ENCODE data around the gene HBP1. TPM values are rescaled to one million over a fixed set of nuclear protein-coding genes. Genes with fewer than 3 reads are reported as not detected.
"Not testable (repeated sequence)": the region's sequence is repeated elsewhere in the genome, so short reads cannot be mapped to it uniquely, and the experiment has no call there.

Gene HBP1
- total RNA-seq, 1 experiment from 2014 or later = 30.2 TPM

GRCh38 chr7:107130487-107131220 lies 38.1 kb upstream of the HBP1 start:
- no peak for DNase-seq (ENCODE audit: unreplicated experiment)
- CTCF ChIA-PET = interaction anchor here (1.1 to 1.6 kb wide), 3 partner anchors 16 to 337 kb away, joined by 3 to 6 read pairs (median 5); no protein-coding TSS in a partner anchor
- TF ChIP-seq CTCF (IDR thresholded peaks at IDR 0.05; ENCODE audit: unreplicated experiment) = no peak
- no peaks in the 10 kb centered on the region for H3K4me1 Mint-ChIP-seq (ENCODE audit: insufficient read depth, unreplicated experiment)
- POLR2A ChIA-PET = interaction anchor here (1.0 kb wide), 1 partner anchor 12 kb away, joined by 4 read pairs; no protein-coding TSS in a partner anchor
- H3K4me3 Mint-ChIP-seq (ENCODE audit: unreplicated experiment) = no peak overlapping the region
- no peak overlapping the region for H3K27ac Mint-ChIP-seq (ENCODE audit: low read depth, unreplicated experiment)
- peaks cover 69% of the 10 kb centered on the region for H3K27me3 Mint-ChIP-seq (ENCODE audit: insufficient read depth, unreplicated experiment)
- intact Hi-C loops (cut with micrococcal nuclease) = no loop called here
- H3K36me3 Mint-ChIP-seq (ENCODE audit: insufficient read depth, unreplicated experiment) = no peaks in the 10 kb centered on the region
- H3K9me3 Mint-ChIP-seq (ENCODE audit: unreplicated experiment) = no peaks in the 10 kb centered on the region
- BruUV-seq (replicated peaks) = no TSS peak

GRCh38 chr7:107133396-107133795 lies 35.4 kb upstream of the HBP1 start:
- no peaks in the 10 kb centered on the region for H3K9me3 Mint-ChIP-seq (ENCODE audit: unreplicated experiment)
- no peaks in the 10 kb centered on the region for H3K4me1 Mint-ChIP-seq (ENCODE audit: insufficient read depth, unreplicated experiment)
- H3K4me3 Mint-ChIP-seq (ENCODE audit: unreplicated experiment) = no peak overlapping the region
- ChIA-PET CTCF (interaction anchor here (1.7 to 2.3 kb wide), 2 partner anchors 14 to 15 kb away, joined by 6 to 9 read pairs; no protein-coding TSS in a partner anchor), POLR2A (no interaction called here)
- no peak for TF ChIP-seq CTCF (IDR thresholded peaks at IDR 0.05; ENCODE audit: unreplicated experiment)
- intact Hi-C loops (cut with micrococcal nuclease) = no loop called here
- peaks cover 74% of the 10 kb centered on the region for H3K27me3 Mint-ChIP-seq (ENCODE audit: insufficient read depth, unreplicated experiment)
- BruUV-seq (replicated peaks) = no TSS peak
- no peaks in the 10 kb centered on the region for H3K36me3 Mint-ChIP-seq (ENCODE audit: insufficient read depth, unreplicated experiment)
- DNase-seq (ENCODE audit: unreplicated experiment) = no peak
- no peak overlapping the region for H3K27ac Mint-ChIP-seq (ENCODE audit: low read depth, unreplicated experiment)

DNA sequence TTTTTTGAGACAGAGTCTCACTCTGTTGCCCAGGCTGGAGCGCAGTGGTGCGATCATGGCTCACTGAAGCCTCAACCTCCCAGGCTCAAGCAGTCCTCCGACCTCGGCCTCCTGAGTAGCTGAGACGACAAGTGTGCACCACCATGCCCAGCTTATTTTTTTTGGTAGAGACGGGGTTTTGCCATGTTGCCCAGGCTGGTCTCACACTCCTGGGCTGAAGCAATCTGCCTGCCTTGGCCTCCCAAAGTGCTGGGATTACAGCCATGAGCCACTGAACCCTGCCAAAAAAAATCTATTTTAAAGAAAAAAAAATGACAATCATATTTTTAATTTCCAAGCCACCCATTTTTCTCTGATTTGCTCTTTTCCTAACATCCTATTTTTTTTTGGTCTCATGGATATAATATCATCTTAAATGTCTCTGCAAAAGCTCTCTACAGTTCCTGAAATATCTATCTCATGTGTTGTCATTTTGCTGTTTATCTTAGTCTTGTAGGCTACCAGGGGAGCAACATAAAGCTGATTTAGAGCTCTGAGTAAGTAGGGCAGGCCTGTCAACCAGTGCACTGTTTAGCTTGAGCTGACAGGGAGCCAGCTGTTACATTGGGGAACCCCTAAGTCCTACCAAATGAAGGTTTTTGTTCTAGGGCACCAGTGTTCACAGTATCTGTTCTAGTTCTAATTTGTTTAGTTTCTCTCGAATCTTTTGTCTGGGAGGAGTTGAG lies 29.9 kb upstream of the HBP1 start:
- Mint-ChIP-seq H3K36me3 (ENCODE audit: insufficient read depth, unreplicated experiment) (no peaks in the 10 kb centered on the region), H3K4me3 (ENCODE audit: unreplicated experiment) (no peak overlapping the region), H3K9me3 (ENCODE audit: unreplicated experiment) (no peaks in the 10 kb centered on the region), H3K27ac (ENCODE audit: low read depth, unreplicated experiment) (no peak overlapping the region), H3K4me1 (ENCODE audit: insufficient read depth, unreplicated experiment) (no peaks in the 10 kb centered on the region), H3K27me3 (ENCODE audit: insufficient read depth, unreplicated experiment) (peaks cover 66% of the 10 kb centered on the region)
- intact Hi-C loops (cut with micrococcal nuclease) = no loop called here
- POLR2A ChIA-PET = no interaction called here
- no TSS peak for BruUV-seq (replicated peaks)
- no peak for DNase-seq (ENCODE audit: unreplicated experiment)
- CTCF ChIA-PET = interaction anchor here (0.6 to 3.4 kb wide), 5 partner anchors 8 to 344 kb away, joined by 3 to 21 read pairs (median 5); no protein-coding TSS in a partner anchor
- TF ChIP-seq CTCF (IDR thresholded peaks at IDR 0.05; ENCODE audit: unreplicated experiment) = no peak

DNA sequence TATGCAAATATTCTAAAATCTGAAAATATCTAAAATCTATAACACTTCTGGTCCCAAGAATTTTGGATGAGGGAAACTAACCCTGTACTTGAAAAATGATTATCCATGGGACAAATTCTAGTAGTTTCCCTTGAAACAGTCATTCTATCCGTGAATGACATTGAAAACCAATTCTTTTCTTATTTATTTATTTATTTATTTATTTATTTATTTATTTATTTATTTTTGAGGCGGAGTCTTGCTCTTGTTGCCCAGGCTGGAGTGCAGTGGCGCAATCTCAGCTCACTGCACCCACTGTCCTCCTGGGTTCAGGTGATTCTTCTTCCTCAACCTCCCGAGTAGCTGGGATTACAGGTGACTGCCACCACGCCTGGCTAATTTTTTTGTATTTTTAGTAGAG lies 24.9 kb upstream of the HBP1 start:
- CTCF ChIA-PET; DNase-seq (ENCODE audit: unreplicated experiment); H3K4me3 Mint-ChIP-seq (ENCODE audit: unreplicated experiment); H3K4me1 Mint-ChIP-seq (ENCODE audit: insufficient read depth, unreplicated experiment); BruUV-seq (replicated peaks); POLR2A ChIA-PET; H3K9me3 Mint-ChIP-seq (ENCODE audit: unreplicated experiment); intact Hi-C loops (cut with micrococcal nuclease); H3K36me3 Mint-ChIP-seq (ENCODE audit: insufficient read depth, unreplicated experiment); H3K27ac Mint-ChIP-seq (ENCODE audit: low read depth, unreplicated experiment): not testable (repeated sequence)
- H3K27me3 Mint-ChIP-seq (ENCODE audit: insufficient read depth, unreplicated experiment) = peaks cover 18% of the 10 kb centered on the region

Measured in MCF 10A (cell line).